NCI-H82 treated with DMSO at 0.1 percent for 48 hours (cell line): ENCODE data around the gene LRRTM2.
"Not testable (repeated sequence)": the region's sequence is repeated elsewhere in the genome, so short reads cannot be mapped to it uniquely, and the experiment has no call there.

Experiments
- DNase-seq: peaks from one replicate; lab custom pipeline; 2025; ENCODE audit not compliant: unreplicated experiment; lab: John Stamatoyannopoulos, UW

The LRRTM2 gene

GRCh38 chr5:138874771-138875551, at the start of gene LRRTM2:
Gene LRRTM2, minus strand, starts transcription at chr5:138875335. Its CDS starts 424 bp downstream, at chr5:138874911.
- DNase-seq = peak; percentile 55

GRCh38 chr5:138922494-138922893, 47.4 kb upstream of the LRRTM2 start:
- no peak for DNase-seq

GRCh38 chr5:138921362-138921761, 46.2 kb upstream of the LRRTM2 start:
- DNase-seq = not testable (repeated sequence)

- no peak for DNase-seq
These were observed 45.0 kb upstream of the LRRTM2 start for GRCh38 chr5:138920181-138920580.

GRCh38 chr5:138918686-138919085, 43.6 kb upstream of the LRRTM2 start:
- DNase-seq = no peak

- DNase-seq = no peak
These were observed 39.2 kb upstream of the LRRTM2 start for GRCh38 chr5:138914338-138914737.

GRCh38 chr5:138913773-138914172, 38.6 kb upstream of the LRRTM2 start:
- DNase-seq = no peak

- DNase-seq = no peak
These were observed 37.0 kb upstream of the LRRTM2 start for GRCh38 chr5:138912093-138912492.

GRCh38 chr5:138911441-138911840, 36.3 kb upstream of the LRRTM2 start:
- DNase-seq = peak; percentile 34

- DNase-seq = peak; percentile 14
These were observed 35.5 kb upstream of the LRRTM2 start for GRCh38 chr5:138910546-138911185.

- no peak for DNase-seq
These were observed 34.6 kb upstream of the LRRTM2 start for GRCh38 chr5:138909734-138910133.

- DNase-seq = no peak
These were observed 30.4 kb upstream of the LRRTM2 start for GRCh38 chr5:138905541-138905940.

- DNase-seq = no peak
These were observed 28.1 kb upstream of the LRRTM2 start for GRCh38 chr5:138903130-138903775.

GRCh38 chr5:138901716-138902115, 26.6 kb upstream of the LRRTM2 start:
- DNase-seq = no peak

- no peak for DNase-seq
These were observed 25.3 kb upstream of the LRRTM2 start for GRCh38 chr5:138900281-138900965.

- no peak for DNase-seq
These were observed 23.6 kb upstream of the LRRTM2 start for GRCh38 chr5:138898742-138899141.

- no peak for DNase-seq
These were observed 23.2 kb upstream of the LRRTM2 start for GRCh38 chr5:138898299-138898698.

GRCh38 chr5:138895918-138896317, 20.8 kb upstream of the LRRTM2 start:
- DNase-seq = no peak

GRCh38 chr5:138890644-138891043, 15.5 kb upstream of the LRRTM2 start:
- DNase-seq = no peak

- no peak for DNase-seq
These were observed 14.9 kb upstream of the LRRTM2 start for GRCh38 chr5:138889994-138890393.

GRCh38 chr5:138884554-138884953, 9.4 kb upstream of the LRRTM2 start:
- DNase-seq = no peak
